HepG2 (cell line): ENCODE data around the gene MED23. TPM values are rescaled to one million over a fixed set of nuclear protein-coding genes. Genes with fewer than 3 reads are reported as not detected.

Experiments
- CHD4 ChIP-seq: fragments of 200-600 bp; sonication (generic); IDR thresholded peaks from 2 replicates; pipeline ENCODE4 v1.7.0; 2017; ENCODE audit warnings: mild to moderate bottlenecking, low read length, borderline replicate concordance
- EED ChIP-seq: sonication (generic); formaldehyde crosslinking; IDR thresholded peaks from 2 replicates; pipeline ENCODE4 v1.5.0; 2020; ENCODE audit warnings: mild to moderate bottlenecking, missing genetic modification reagents
- FOXJ3 ChIP-seq: sonication (generic); formaldehyde crosslinking; IDR thresholded peaks from 2 replicates; pipeline ENCODE4 v1.4.0; 2020; ENCODE audit warnings: missing genetic modification reagents, mild to moderate bottlenecking, borderline replicate concordance
- GATAD1 ChIP-seq: IDR thresholded peaks from 2 replicates; pipeline ENCODE4 v1.6.1; 2016; ENCODE audit warnings: missing genetic modification reagents, missing compliant biosample characterization
- GATAD2A ChIP-seq: IDR thresholded peaks from 2 replicates; pipeline ENCODE4 v1.6.1; 2016
- HDAC2 ChIP-seq: sonication (generic); formaldehyde crosslinking; IDR thresholded peaks from 2 replicates; pipeline ENCODE4 v1.4.0; 2020; ENCODE audit warnings: missing genetic modification reagents
- IKZF1 ChIP-seq: fragments of 450-650 bp; IDR thresholded peaks from 2 replicates; pipeline ENCODE4 v1.7.1; 2016
- ISL2 ChIP-seq: sonication (generic); formaldehyde crosslinking; IDR thresholded peaks from 2 replicates; pipeline ENCODE4 v1.5.0; 2020; ENCODE audit warnings: missing genetic modification reagents
- KDM3A ChIP-seq: IDR thresholded peaks from 2 replicates; pipeline ENCODE4 v1.6.1; 2018; ENCODE audit warnings: low read depth, missing compliant biosample characterization
- MAFK ChIP-seq, 2 experiments: IDR thresholded peaks in 1 of 2; conservative IDR thresholded peaks in 1 of 2; 2 replicates each; pipeline ENCODE4 v1.6.1; 2011; ENCODE audit warnings: improper control_type of control experiment in 2 of 2, low read length in 2 of 2
- NCOR1 ChIP-seq: fragments of 200-600 bp; sonication (generic); IDR thresholded peaks from 2 replicates; pipeline ENCODE4 v1.7.0; 2017; ENCODE audit warnings: antibody characterized with exemption, low read length, borderline replicate concordance
- NFATC3 ChIP-seq: sonication (generic); formaldehyde crosslinking; IDR thresholded peaks from 2 replicates; pipeline ENCODE4 v1.5.1; 2020; ENCODE audit warnings: mild to moderate bottlenecking, missing genetic modification reagents
- NFIB ChIP-seq: sonication (generic); formaldehyde crosslinking; IDR thresholded peaks from 2 replicates; pipeline ENCODE4 v1.9.0; 2021; ENCODE audit warnings: missing genetic modification reagents, mild to moderate bottlenecking, borderline replicate concordance
- RORA ChIP-seq: sonication (generic); formaldehyde crosslinking; IDR thresholded peaks from 2 replicates; pipeline ENCODE4 v1.5.0; 2020; ENCODE audit warnings: mild to moderate bottlenecking, missing genetic modification reagents, moderate library complexity
- SALL1 ChIP-seq: sonication (generic); formaldehyde crosslinking; IDR thresholded peaks from 2 replicates; pipeline ENCODE4 v1.8.0; 2022; ENCODE audit warnings: mild to moderate bottlenecking, missing genetic modification reagents
- ZBTB7B ChIP-seq: sonication (generic); formaldehyde crosslinking; IDR thresholded peaks from 2 replicates; pipeline ENCODE4 v1.4.0; 2020; ENCODE audit warnings: missing genetic modification reagents
- ZNF180 ChIP-seq: sonication (generic); formaldehyde crosslinking; IDR thresholded peaks from 2 replicates; pipeline ENCODE4 v1.4.0; 2020; ENCODE audit warnings: low read depth, missing genetic modification reagents, borderline replicate concordance
- ZNF331 ChIP-seq: sonication (generic); formaldehyde crosslinking; IDR thresholded peaks from 2 replicates; pipeline ENCODE4 v1.4.0; 2020; ENCODE audit warnings: missing genetic modification reagents
- ZNF441 ChIP-seq: sonication (generic); formaldehyde crosslinking; IDR thresholded peaks from 2 replicates; pipeline ENCODE4 v1.7.0; 2021; ENCODE audit warnings: missing genetic modification reagents, borderline replicate concordance
- ZNF75D ChIP-seq: sonication (generic); formaldehyde crosslinking; IDR thresholded peaks from 2 replicates; pipeline ENCODE4 v1.8.1; 2023; ENCODE audit warnings: missing genetic modification reagents, mild to moderate bottlenecking, borderline replicate concordance
- polyA plus RNA-seq, 8 experiments: library from polyadenylated mRNA; depleted of rRNA in 3 of 8; stranded (reverse) in 7 of 8; unstranded in 1 of 8; fragments of >200 nt; fragmentation: Illumina TruSeq in 4 of 8; extraction: Trizol in 4 of 8; gene quantifications; 2 replicates each; pipeline versions ENCODE4 v1.2.1 to v1.2.3, GENCODE V29; 2011 to 2016; ENCODE audit warnings: low read depth in 4 of 8, missing spikeins in 1 of 8, mixed read lengths in 1 of 8; ENCODE audit not compliant: insufficient read depth in 1 of 8
- total RNA-seq, 5 experiments: library from RNA; depleted of rRNA; stranded (reverse); fragments of >200 nt; fragmentation: Illumina TruSeq; extraction: Trizol; gene quantifications; 2 replicates each; pipeline ENCODE4 v1.2.3, GENCODE V29; 2016; ENCODE audit warnings: low read depth in 1 of 5
- TF ChIP-seq, protein P1 (sequence below): IDR thresholded peaks from 2 replicates; pipeline ENCODE4 v1.6.1; 2012; ENCODE audit warnings: low read depth, low read length, improper control_type of control experiment
- TF ChIP-seq, protein P2 (sequence below): sonication (generic); formaldehyde crosslinking; IDR thresholded peaks from 2 replicates; pipeline ENCODE4 v1.9.0; 2021; ENCODE audit warnings: missing genetic modification reagents, mild to moderate bottlenecking, borderline replicate concordance
- TF ChIP-seq, protein P3 (sequence below): sonication (generic); formaldehyde crosslinking; IDR thresholded peaks from 2 replicates; pipeline ENCODE4 v1.5.0; 2020; ENCODE audit warnings: mild to moderate bottlenecking, missing genetic modification reagents
- TF ChIP-seq, protein P4 (sequence below): IDR thresholded peaks from 2 replicates; pipeline ENCODE4 v1.6.1; 2016; ENCODE audit warnings: missing compliant biosample characterization, missing genetic modification reagents, borderline replicate concordance

MED23 gene
- total and polyA plus RNA-seq, 2 of the 13 experiments (the other 11 are each of a cell fraction or from before 2014, with no cell fraction given) = 34.9 to 50.5 TPM

DNA sequence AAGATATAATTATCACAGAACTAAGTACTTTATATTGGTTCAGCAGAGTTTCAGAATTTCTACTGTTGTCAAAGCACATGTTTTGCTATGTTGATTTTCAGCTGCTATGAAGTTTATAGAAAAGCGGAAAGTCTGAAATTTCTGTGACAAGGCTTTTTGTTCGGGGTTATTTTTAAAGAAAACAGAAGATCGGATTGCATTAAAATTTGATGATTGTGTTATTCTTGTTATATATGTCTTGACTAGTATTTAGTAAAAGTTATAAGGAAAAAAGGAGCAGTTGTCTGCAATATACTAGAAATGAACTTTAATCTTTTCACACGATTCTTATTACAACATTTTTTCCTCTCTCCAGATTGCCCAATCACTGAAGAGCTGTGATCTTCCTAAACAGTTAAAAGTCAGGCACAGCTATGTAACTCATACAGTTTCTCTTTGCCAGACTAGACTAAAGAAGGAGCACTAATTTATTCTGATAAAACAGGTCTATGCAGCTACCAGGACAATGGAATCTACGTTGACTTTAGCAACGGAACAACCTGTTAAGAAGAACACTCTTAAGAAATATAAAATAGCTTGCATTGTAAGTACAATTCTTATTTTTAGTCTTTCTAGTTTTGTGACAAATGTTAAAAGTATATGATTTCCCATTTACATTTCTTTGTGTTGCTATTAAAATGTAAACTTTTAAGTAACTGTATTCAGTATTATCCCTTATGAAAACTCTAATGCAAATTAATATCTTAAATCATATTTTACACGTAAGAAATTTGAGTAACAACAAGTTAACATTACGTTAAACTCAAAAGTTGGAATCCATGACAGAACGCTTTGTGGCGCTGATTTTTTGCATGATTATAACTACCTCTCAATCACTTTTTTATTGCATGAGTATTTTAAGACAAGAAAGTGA is 9.1 kb upstream of the MED23 start, which contains the start of gene ENPP3 (continued):
- TF ChIP-seq MAFK (conservative IDR thresholded peaks at IDR 0.05 in 1 of 2, IDR thresholded peaks at IDR 0.05 in 1 of 2; ENCODE audit: low read length in 2 of 2) (peak; percentile 42 to 47; a peak in 2 of 4 replicates), GATAD2A (CRISPR knock-in tag) (peak; percentile 87), NFATC3 (CRISPR knock-in tag) (no peak), NCOR1 (peak; percentile 97), RORA (CRISPR knock-in tag) (no peak), NFIB (no peak), ZNF331 (CRISPR knock-in tag) (peak; percentile 41; the same call in 1 of the 2 replicates), FOXJ3 (no peak; the same call in 1 of the 2 replicates), IKZF1 (no peak), CHD4 (no peak), ZBTB7B (CRISPR knock-in tag) (peak; percentile 35; the same call in 1 of the 2 replicates), SALL1 (CRISPR knock-in tag) (no peak), EED (CRISPR knock-in tag) (no peak), GATAD1 (CRISPR knock-in tag) (peak; percentile 43; the same call in 1 of the 2 replicates), ZNF75D (CRISPR knock-in tag) (no peak), ZNF180 (CRISPR knock-in tag) (no peak), ISL2 (CRISPR knock-in tag) (0 out of 2 replicates have a peak, but pooled peaks have one; percentile 14), KDM3A (CRISPR knock-in tag) (no peak), HDAC2 (CRISPR knock-in tag) (peak; percentile 50; the same call in 1 of the 2 replicates), ZNF441 (CRISPR knock-in tag) (no peak)
- TF ChIP-seq, protein P1, sequence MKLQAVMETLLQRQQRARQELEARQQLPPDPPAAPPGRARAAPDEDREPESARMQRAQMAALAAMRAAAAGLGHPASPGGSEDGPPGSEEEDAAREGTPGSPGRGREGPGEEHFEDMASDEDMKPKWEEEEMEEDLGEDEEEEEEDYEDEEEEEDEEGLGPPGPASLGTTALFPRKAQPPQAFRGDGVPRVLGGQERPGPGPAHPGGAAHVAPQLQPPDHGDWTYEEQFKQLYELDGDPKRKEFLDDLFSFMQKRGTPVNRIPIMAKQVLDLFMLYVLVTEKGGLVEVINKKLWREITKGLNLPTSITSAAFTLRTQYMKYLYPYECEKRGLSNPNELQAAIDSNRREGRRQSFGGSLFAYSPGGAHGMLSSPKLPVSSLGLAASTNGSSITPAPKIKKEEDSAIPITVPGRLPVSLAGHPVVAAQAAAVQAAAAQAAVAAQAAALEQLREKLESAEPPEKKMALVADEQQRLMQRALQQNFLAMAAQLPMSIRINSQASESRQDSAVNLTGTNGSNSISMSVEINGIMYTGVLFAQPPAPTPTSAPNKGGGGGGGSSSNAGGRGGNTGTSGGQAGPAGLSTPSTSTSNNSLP = peak; percentile 79; the same call in 1 of the 2 replicates
- TF ChIP-seq, protein P2, sequence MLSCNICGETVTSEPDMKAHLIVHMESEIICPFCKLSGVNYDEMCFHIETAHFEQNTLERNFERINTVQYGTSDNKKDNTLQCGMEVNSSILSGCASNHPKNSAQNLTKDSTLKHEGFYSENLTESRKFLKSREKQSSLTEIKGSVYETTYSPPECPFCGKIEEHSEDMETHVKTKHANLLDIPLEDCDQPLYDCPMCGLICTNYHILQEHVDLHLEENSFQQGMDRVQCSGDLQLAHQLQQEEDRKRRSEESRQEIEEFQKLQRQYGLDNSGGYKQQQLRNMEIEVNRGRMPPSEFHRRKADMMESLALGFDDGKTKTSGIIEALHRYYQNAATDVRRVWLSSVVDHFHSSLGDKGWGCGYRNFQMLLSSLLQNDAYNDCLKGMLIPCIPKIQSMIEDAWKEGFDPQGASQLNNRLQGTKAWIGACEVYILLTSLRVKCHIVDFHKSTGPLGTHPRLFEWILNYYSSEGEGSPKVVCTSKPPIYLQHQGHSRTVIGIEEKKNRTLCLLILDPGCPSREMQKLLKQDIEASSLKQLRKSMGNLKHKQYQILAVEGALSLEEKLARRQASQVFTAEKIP (CRISPR knock-in tag) = no peak
- TF ChIP-seq, protein P3, sequence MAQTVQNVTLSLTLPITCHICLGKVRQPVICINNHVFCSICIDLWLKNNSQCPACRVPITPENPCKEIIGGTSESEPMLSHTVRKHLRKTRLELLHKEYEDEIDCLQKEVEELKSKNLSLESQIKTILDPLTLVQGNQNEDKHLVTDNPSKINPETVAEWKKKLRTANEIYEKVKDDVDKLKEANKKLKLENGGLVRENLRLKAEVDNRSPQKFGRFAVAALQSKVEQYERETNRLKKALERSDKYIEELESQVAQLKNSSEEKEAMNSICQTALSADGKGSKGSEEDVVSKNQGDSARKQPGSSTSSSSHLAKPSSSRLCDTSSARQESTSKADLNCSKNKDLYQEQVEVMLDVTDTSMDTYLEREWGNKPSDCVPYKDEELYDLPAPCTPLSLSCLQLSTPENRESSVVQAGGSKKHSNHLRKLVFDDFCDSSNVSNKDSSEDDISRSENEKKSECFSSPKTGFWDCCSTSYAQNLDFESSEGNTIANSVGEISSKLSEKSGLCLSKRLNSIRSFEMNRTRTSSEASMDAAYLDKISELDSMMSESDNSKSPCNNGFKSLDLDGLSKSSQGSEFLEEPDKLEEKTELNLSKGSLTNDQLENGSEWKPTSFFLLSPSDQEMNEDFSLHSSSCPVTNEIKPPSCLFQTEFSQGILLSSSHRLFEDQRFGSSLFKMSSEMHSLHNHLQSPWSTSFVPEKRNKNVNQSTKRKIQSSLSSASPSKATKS (CRISPR knock-in tag) = no peak
- TF ChIP-seq, protein P4, sequence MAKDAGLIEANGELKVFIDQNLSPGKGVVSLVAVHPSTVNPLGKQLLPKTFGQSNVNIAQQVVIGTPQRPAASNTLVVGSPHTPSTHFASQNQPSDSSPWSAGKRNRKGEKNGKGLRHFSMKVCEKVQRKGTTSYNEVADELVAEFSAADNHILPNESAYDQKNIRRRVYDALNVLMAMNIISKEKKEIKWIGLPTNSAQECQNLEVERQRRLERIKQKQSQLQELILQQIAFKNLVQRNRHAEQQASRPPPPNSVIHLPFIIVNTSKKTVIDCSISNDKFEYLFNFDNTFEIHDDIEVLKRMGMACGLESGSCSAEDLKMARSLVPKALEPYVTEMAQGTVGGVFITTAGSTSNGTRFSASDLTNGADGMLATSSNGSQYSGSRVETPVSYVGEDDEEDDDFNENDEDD (CRISPR knock-in tag) = 0 out of 2 replicates have a peak, but pooled peaks have one; percentile 18
